GM04503 (cell line): ENCODE data around the gene TRMT1.

Source experiments
- DNase-seq: peaks from one replicate; pipeline ENCODE4 v3.0.0-alpha.2; 2012; ENCODE audit warnings: low read depth

Gene TRMT1

GRCh38 chr19:13122980-13123957 lies 6.7 kb upstream of the TRMT1 start:
- DNase-seq, result no peak

- DNase-seq, result no peak
These were observed 5.8 kb upstream of the TRMT1 start for GRCh38 chr19:13122275-13122878.

GRCh38 chr19:13121551-13122274 lies 5.2 kb upstream of the TRMT1 start:
- no peak for DNase-seq

- no peak for DNase-seq
These were observed 4.3 kb upstream of the TRMT1 start for GRCh38 chr19:13120817-13121216.

- DNase-seq, result no peak
These were observed 3.5 kb upstream of the TRMT1 start for GRCh38 chr19:13120031-13120430.

- no peak for DNase-seq
These were observed 3.1 kb upstream of the TRMT1 start for GRCh38 chr19:13119627-13120026.

DNA sequence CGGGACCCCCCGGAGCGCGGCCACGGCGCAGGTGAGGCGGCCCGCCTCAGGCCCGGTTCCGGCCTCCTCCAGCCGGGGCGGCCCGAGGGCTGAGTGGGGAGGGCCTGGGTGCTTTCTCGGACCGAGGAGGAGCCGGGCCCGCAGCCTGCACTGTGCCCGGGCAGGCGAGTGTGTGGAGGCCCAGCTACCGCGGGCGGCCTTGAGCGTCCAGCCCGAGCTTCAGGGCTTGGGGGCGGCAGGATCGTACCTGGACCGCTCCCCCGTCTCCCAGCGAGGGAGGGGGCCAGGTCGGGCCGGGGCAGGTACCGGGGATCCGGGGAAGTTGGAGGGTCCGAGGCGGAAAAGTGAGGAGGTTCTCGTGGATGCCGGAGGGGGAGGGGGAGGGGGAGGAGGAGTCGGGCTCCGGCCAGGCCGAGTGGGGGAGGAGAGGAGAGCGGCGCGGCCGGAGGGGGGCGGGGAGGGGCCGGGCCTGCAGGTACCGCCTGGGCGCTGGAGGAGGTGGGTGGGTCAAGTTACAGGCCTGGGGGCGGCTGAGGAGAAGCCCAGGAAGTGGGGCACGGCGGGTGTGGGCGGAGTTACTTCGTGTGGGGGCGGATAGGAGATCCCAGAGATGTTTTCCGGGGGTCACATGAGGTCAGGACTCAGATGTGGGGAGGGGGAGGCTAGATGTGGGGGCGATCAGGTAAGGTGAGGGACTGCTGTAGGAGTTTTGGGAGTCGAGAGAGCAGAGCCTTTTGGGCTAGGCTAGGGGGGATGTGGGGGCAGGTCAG lies 2.1 kb upstream of the TRMT1 start:
- DNase-seq, result no peak

- no peak for DNase-seq
These were observed 1.4 kb upstream of the TRMT1 start, which contains the start of gene NACC1 for GRCh38 chr19:13117772-13118423. Gene NACC1, plus strand, starts transcription at chr19:13118264. Its CDS starts 16,944 bp downstream, at chr19:13135208.

DNA sequence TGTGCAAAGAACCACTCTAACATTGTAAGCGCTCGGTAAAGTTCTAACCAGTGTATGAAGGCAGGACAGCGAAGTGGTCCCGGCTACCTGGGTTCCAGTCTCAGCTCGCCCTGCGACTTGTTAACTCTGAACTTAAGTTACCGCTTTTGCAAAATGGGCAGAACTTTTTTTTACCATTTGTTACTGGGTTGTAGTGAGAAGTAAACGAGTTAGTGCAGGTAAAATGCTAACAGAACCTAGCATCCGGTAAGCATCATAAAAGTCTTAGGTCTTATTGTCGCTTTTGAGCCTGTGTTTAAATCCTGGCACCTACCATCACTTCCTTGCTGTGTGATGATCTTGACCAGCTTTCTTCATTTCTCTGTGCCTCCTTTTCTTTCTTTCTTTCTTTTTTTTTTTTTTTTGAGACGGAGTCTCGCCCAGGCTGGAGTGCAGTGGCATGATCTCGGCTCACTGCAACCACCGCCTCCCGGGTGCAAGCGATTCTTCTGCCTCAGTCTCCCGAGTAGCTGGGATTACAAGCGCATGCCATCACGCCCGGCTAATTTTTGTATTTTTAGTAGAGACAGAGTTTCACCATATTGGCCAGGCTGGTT lies 734 bp upstream of the TRMT1 start:
- no peak for DNase-seq

- no peak for DNase-seq
These were observed 631 bp downstream of the TRMT1 start for GRCh38 chr19:13115936-13116281.

DNA sequence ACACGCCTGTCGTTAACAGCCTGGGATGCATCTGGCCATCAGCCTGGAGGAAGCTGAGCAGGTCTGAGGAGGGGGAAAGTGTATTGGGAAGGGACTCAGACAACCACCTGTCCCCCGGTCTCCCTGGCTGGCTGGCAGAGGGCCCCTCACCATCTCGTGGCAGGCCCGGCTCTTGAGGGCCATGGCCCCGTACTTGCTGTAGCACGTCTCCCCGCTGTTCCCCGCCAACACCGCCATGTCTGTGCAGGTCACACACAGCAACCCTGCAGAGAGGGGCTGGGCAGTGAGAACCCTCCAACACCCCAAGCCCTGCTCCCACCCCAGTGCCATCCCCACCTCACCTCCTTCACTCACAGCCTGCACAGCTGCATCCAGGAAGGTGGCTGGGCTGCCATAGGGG lies 4.0 kb downstream of the TRMT1 start:
- no peak for DNase-seq

- no peak for DNase-seq
These were observed 6.4 kb downstream of the TRMT1 start for GRCh38 chr19:13110099-13110610.

DNA sequence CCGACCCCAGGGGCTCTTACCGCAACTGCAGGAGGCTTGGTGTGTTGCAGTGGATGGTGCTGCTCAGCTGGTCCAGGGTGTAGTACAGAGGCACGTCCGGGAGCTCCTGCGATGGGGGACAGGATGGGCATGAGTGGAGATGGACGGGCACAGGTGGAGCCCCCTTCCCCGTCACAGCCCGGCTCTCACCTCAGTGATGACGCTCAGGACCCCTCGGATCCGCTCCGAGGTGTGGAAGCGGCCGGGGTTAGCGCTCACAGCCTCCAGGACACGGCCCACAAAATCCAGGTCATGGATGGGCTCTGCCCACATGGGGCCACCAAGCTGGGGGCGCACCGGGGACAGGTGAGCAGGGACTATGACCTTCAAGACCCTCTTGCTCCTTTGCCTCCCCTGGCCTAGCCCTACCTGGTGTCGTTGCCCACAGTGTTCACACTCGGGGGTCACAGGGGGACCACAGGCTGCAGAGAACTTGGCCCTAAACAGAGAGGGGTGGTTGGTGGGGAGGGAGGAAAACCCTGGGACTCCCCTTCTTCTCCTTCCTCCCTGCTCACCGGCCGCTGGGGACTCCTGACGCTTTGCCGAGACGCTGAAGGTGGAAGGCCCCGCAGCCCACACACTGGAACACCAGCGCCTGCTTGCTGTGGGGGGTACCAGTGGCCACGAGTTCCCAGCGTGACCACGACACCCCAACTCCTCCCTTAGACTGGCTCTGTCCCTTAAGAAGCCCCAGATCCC lies 7.0 kb downstream of the TRMT1 start:
- DNase-seq, result no peak

DNA sequence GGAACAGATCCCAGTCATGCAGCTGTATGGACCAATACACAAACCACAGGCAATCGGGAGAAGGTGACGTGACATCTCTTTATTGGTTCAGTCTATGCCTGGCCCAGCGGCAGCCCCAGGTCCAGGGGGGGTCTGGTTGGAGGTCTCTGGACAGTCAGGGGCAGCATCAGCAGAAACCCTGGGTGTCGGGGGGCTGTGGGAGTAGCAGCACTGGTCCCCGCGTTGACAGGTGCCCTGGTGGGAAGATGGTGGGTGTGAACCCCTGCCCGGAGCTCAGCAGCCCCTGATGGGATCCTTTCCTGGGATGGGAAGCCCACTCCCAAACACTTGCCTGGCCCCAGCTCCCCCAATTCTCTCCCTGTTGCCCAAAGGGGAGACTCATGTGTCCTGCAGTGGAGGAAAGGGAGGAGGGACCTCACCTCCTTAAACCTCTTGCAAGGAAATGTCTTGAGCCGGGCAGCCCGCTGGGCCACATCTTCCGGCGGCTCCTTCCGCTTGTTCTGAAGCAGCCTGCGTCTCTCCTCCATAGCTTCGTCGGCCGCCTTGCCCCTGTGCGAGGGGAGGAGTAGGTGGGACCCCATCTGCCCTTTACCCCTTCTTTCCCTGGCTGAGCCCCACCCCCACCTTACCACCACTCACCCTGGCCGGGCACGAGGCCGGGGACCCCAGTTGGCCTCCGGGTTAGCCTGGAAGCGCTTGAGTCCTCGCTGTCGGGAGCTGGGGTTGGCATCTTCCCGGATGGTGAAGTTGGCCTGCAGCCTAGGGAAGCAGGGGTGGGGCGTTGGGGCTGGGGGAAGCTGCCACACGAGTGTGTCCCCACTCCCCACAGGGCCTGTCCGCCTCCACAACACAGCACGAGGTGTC lies 11.5 kb downstream of the TRMT1 start:
- DNase-seq, result no peak

DNA sequence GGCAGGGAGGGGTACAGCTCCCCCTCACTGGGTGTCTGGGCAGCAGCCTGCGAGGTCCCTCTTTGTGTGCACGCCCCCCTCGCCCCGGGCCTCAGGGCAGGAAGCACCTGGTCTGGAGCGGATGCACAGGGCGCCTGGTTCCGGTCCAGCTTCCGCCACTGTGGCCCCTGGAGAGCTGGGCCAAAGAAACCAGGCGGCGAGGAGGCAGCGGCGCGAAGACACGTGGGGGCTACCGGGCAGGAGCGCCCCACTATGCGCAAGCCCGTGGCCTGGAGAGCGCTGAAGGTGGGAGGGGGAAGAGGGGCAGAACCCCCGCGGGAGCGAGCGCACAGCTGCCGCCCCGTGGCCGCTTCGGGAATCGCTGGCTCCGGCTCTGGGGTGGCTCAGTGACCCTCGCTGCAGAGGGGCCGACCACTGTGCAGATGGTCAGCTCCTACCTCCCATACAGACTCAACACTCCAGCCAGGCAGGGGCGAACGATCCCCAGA lies 12.1 kb downstream of the TRMT1 start:
- DNase-seq, result no peak

DNA sequence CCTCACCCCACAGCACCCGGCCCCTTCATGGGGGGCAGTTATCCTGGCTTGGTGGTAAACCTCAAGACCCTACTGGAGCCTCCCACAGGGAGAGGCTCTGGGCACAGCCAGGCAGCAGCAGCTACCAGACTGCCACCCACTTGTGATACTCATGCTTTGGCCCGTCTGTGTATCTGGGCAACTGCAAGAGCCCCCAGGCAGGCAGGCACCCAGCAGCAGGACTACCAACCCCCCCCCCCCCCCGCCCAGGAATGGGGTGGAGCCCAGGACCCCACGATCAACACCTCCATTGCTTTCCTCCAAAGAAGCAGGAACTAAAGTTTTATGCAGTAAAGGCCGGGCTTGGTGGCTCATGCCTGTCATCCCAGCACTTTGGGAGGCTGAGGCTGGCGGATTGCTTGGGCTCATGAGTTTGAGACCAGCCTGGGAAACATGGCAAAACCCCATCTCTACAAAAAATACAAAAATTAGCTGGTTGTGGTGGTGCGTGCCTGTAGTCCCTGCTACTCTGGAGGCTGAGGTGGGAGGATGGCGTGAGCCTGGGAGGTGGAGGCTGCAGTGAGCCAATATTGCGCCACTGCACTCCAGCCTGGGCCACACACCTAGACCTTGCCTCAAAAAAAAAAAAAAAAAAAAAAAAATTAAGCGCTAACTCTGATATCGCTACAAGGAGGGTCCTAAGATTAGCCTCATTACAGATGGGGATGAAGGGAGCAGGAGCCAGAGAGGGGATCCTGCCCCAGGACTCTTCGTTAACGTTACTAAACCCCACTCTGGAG lies 12.8 kb downstream of the TRMT1 start:
- no peak for DNase-seq

DNA sequence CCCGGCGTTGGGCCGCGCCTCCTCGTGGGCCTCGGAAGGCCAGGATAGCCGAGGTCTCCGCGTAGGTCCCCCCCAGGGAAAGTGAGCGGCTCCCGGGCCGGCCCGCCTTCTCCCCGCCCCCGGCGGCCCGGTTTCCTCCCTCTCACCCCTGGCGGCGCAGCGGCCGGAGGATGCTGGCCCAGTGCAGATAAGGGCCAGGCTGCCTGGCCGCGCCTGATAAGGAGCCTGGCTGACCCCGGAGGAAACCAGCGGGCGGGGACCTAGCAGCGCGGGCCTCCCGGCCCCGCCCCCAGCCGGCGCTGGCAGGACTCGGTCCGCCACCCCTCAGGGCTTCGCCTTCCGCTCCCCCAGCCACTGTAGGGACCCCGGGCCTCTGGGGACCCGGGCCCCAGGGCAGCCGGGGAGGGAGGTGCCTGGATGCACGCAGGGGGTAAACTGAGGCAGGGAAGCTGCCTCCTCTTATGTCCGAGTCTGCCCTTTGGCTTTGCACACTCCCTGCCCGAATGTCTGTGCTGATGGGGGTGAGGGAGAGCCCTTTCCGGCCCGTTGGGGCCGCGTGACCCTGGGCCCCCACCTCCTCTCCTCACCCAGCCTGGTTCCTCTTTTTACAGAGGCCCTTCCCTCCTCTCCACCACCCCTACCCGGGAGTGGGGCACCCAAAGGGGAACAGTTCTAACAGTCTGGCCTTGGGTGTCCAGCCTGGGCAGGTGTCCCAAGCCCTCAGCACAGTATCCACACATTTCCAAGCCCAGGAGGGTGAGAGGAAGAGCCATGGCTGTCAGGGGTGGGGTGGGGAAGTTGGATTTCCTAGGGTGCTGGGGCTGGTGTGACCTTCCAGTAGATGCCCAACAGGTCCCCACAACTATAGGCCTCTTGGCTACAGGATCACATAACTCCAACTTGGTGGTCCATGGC lies 13.6 kb downstream of the TRMT1 start, which contains the start of gene LYL1:
Gene LYL1 (minus strand): TSS at position 193 of the 915 bp plus-strand sequence. CDS start 1,687 bp downstream, outside the sequence.
- no peak for DNase-seq
